K562 (cell line): Measurements from ENCODE around the gene ANK3. TPM values are rescaled to one million over a fixed set of nuclear protein-coding genes. Genes with fewer than 3 reads are reported as not detected.
A peak's percentile ranks its signal among the peaks of the same experiment; 100 is the strongest.

Source experiments
- BCOR ChIP-seq: fragments of 450-650 bp; IDR thresholded peaks from 2 replicates; pipeline ENCODE4 v1.6.1; 2016
- ETS2 ChIP-seq: IDR thresholded peaks from 2 replicates; pipeline ENCODE4 v1.6.1; 2016; ENCODE audit warnings: borderline replicate concordance, missing genetic modification characterization, mild to moderate bottlenecking, moderate library complexity, missing compliant biosample characterization; ENCODE audit not compliant: poor library complexity, severe bottlenecking
- ETV1 ChIP-seq: fragments of 450-650 bp; conservative IDR thresholded peaks from 2 replicates; pipeline ENCODE4 v1.6.1; 2016; ENCODE audit warnings: missing genetic modification characterization, control low read depth, low read depth, missing compliant biosample characterization
- HLTF ChIP-seq: fragments of 450-650 bp; IDR thresholded peaks from 2 replicates; pipeline ENCODE4 v1.6.1; 2016
- MAZ ChIP-seq, 2 experiments: fragments of 450-650 bp in 1 of 2; sonication (generic) in 1 of 2; formaldehyde crosslinking; IDR thresholded peaks in 1 of 2; conservative IDR thresholded peaks in 1 of 2; 2 replicates each; pipeline versions ENCODE4 v1.4.0 to v1.5.0; 2020; ENCODE audit warnings: mild to moderate bottlenecking in 1 of 2, missing genetic modification reagents in 1 of 2
- MEF2A ChIP-seq: IDR thresholded peaks from 2 replicates; pipeline ENCODE4 v1.6.1; 2011; ENCODE audit warnings: low read depth, mild to moderate bottlenecking, low read length, moderate library complexity; ENCODE audit not compliant: control insufficient read depth
- NR2C2 ChIP-seq, 2 experiments: fragments of 200-800 bp in 1 of 2; sonication (Bioruptor generic) in 1 of 2; sonication (generic) in 1 of 2; formaldehyde crosslinking in 1 of 2; IDR thresholded peaks; 2 replicates each; pipeline versions ENCODE4 v1.6.1 to v1.8.0; 2016 to 2022; ENCODE audit warnings: mild to moderate bottlenecking in 1 of 2, missing compliant biosample characterization in 1 of 2, missing genetic modification characterization in 1 of 2, missing genetic modification reagents in 1 of 2
- SMARCA5 ChIP-seq: fragments of 450-650 bp; IDR thresholded peaks from 2 replicates; pipeline ENCODE4 v1.6.1; 2016
- TAF1 ChIP-seq: IDR thresholded peaks from 2 replicates; pipeline ENCODE4 v1.6.1; 2011; ENCODE audit warnings: mild to moderate bottlenecking, low read length, moderate library complexity; ENCODE audit not compliant: insufficient read depth, control insufficient read depth, severe bottlenecking; ENCODE audit errors: extremely low read depth
- ZBTB43 ChIP-seq: sonication (generic); formaldehyde crosslinking; IDR thresholded peaks from 2 replicates; pipeline ENCODE4 v1.8.0; 2023; ENCODE audit warnings: mild to moderate bottlenecking, missing genetic modification reagents
- polyA plus RNA-seq, 8 experiments: library from polyadenylated mRNA; depleted of rRNA in 4 of 8; stranded (reverse) in 5 of 8; unstranded in 3 of 8; fragments of >200 nt; fragmentation: Nextera tagmentation in 2 of 8; fragmentation: Illumina TruSeq in 1 of 8; extraction: Ambion mirVana in 2 of 8; extraction: Trizol in 1 of 8; gene quantifications; 2 replicates each; pipeline versions ENCODE4 v1.2.1 to v1.2.3, GENCODE V29; 2011 to 2014; ENCODE audit warnings: inconsistent platforms in 1 of 8, missing spikeins in 1 of 8
- total RNA-seq, 7 experiments: library from RNA; depleted of rRNA in 6 of 7; stranded (reverse); fragments of >200 nt in 6 of 7; fragmentation: Illumina TruSeq in 2 of 7; extraction: Trizol in 2 of 7; gene quantifications; 2 replicates each; pipeline versions ENCODE4 v1.2.1 to v1.2.3, GENCODE V29; 2011 to 2021; ENCODE audit warnings: low replicate concordance in 1 of 7
- TF ChIP-seq, protein P1 (sequence below): fragments of 450-650 bp; IDR thresholded peaks from 2 replicates; pipeline ENCODE4 v1.6.1; 2016; ENCODE audit warnings: borderline replicate concordance

The ANK3 gene
- total and polyA plus RNA-seq, 9 of the 15 experiments (the other 6 are each of a cell fraction or from before 2014, with no cell fraction given): 10.0 to 32.3 (median 17.9) TPM

DNA sequence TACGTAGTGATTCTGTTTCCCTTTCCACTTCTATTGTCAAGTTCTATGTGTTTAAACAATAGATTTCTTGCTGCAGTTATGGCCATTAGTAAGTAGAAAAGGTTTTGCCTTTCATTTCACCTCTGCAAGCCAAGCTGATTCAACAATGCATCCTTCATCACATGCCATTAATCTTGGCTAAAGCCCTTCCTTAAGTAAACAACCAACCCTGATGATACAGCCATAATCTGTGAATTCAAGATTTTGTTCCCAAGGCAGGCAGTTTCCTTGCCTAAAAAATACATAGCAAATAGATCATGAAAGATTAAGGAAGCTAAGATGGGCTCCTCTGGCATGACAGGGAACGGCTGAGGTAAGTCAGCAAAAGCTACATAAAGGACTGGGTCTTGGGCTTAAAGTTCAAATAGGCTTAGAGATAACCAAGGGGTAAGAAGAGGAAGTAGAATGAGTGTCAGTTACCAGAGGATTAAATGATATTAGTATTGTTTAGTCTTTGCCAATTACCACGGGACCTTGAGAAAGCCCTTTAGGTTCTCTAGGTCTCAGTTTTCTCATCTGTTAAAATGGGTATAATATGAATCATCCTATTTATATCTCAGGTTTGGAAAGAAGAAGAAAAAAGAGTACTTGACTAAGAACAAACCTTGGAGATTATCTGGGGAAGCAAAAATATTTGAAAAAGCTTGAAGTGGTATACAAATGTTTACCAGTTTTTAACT is 35.9 kb upstream of the ANK3 start (continued):
- TF ChIP-seq BCOR: peak; percentile 45; the same call in 1 of the 2 replicates
- TF ChIP-seq HLTF: no peak
- TF ChIP-seq, protein P1, sequence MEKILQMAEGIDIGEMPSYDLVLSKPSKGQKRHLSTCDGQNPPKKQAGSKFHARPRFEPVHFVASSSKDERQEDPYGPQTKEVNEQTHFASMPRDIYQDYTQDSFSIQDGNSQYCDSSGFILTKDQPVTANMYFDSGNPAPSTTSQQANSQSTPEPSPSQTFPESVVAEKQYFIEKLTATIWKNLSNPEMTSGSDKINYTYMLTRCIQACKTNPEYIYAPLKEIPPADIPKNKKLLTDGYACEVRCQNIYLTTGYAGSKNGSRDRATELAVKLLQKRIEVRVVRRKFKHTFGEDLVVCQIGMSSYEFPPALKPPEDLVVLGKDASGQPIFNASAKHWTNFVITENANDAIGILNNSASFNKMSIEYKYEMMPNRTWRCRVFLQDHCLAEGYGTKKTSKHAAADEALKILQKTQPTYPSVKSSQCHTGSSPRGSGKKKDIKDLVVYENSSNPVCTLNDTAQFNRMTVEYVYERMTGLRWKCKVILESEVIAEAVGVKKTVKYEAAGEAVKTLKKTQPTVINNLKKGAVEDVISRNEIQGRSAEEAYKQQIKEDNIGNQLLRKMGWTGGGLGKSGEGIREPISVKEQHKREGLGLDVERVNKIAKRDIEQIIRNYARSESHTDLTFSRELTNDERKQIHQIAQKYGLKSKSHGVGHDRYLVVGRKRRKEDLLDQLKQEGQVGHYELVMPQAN: no peak
- no peak for TF ChIP-seq MEF2A
- TF ChIP-seq MAZ (CRISPR knock-in tag; conservative IDR thresholded peaks at IDR 0.05 in 1 of 2, IDR thresholded peaks at IDR 0.05 in 1 of 2): no peak
- no peak for TF ChIP-seq ETS2 (tag)
- peak; percentile 31; the same call in 1 of the 2 replicates for TF ChIP-seq SMARCA5
- TF ChIP-seq NR2C2 (CRISPR knock-in tag; IDR thresholded peaks at IDR 0.05): no peak
- TF ChIP-seq NR2C2 (tag; IDR thresholded peaks at IDR 0.05): peak; percentile 33; the same call in 1 of the 2 replicates
- no peak for TF ChIP-seq ZBTB43 (CRISPR knock-in tag)
- no peak for TF ChIP-seq TAF1
- TF ChIP-seq ETV1 (tag): no peak
- TF ChIP-seq, all 486 proteins: peak for 29
